Left cardiac atrium (tissue), 4 donors: ENCODE measurements around the gene MEDAG. TPM values are rescaled to one million over a fixed set of nuclear protein-coding genes. Genes with fewer than 3 reads are reported as not detected.
"Not testable (repeated sequence)": the region's sequence is repeated elsewhere in the genome, so short reads cannot be mapped to it uniquely, and the experiment has no call there.

ENCODE experiments used
- ATAC-seq, 2 donors: fragments of 200-7000 bp; cut with Tn5 transposase; one replicate each; pipeline ENCODE4 v1.9.1; 2020; ENCODE audit warnings: mild to moderate bottlenecking in 2 of 2, moderate library complexity in 2 of 2
- DNase-seq: peaks from one replicate; pipeline ENCODE4 v3.0.0-alpha.2; 2020
- intact Hi-C, 2 donors: fragments of 100-400 bp; cut with DNase I; formaldehyde crosslinking; loops; one replicate each; pipeline versions ENCODE4 v1.14.1 to v1.15.1; 2022 to 2023
- total RNA-seq, 2 donors: library from RNA; stranded (reverse); fragmentation: NEBNext Ultra II Directional; extraction: Animal tissue kit (Norgen Biotek cat#: 25700); gene quantifications; one replicate each; pipeline ENCODE4 v1.2.1, GENCODE V29; 2021
- donor health status: DM: no; HTN: yes; CAD: no.
- donor health status: DM: no; HTN: yes; CAD: no; lungs with severe emphysema.
- donor health status: DM: yes; HTN: yes; CAD: no.
- donor health status: Dilated cardiomyopathy.

Gene MEDAG
- total RNA-seq, 2 donors from 2014 or later: 9.6 to 36.7 TPM

- intact Hi-C loops: no loop called here
- ATAC-seq (peak; percentile 80 to 92), DNase-seq (peak; percentile 70)
Measured at GRCh38 chr13:30898678-30899241, 7.3 kb upstream of the MEDAG start.

GRCh38 chr13:30900436-30900835, 5.6 kb upstream of the MEDAG start:
- peak in 1 of 2 donors; percentile 49 for ATAC-seq
- intact Hi-C loops: no loop called here
- no peak for DNase-seq

- ATAC-seq: no peak
Measured at GRCh38 chr13:30900952-30901749, 4.9 kb upstream of the MEDAG start.

GRCh38 chr13:30904043-30904442, 2.0 kb upstream of the MEDAG start:
- ATAC-seq: no peak
- DNase-seq: no peak
- intact Hi-C loops: no loop called here

More at GRCh38 chr13:30900952-30901749, 4.9 kb upstream of the MEDAG start:
- DNase-seq: no peak
- intact Hi-C loops: no loop called here

GRCh38 chr13:30906411-30907051, 460 bp downstream of the MEDAG start:
- DNase-seq (peak; percentile 32), ATAC-seq (peak; percentile 29 to 38)
- intact Hi-C loops: no loop called here

GRCh38 chr13:30907121-30907861, 1.2 kb downstream of the MEDAG start:
- peak; percentile 5 to 16 for ATAC-seq
- intact Hi-C loops: no loop called here
- DNase-seq: no peak

- peak; percentile 63 to 73 for ATAC-seq
- intact Hi-C loops: no loop called here
- DNase-seq: peak; percentile 67
Measured at GRCh38 chr13:30908416-30908980, 2.4 kb downstream of the MEDAG start.

GRCh38 chr13:30910676-30911075, 4.6 kb downstream of the MEDAG start:
- intact Hi-C loops: no loop called here
- no peak for ATAC-seq
- DNase-seq: no peak

GRCh38 chr13:30915691-30916541, 9.8 kb downstream of the MEDAG start:
- DNase-seq: no peak
- peak in 1 of 2 donors; percentile 17 for ATAC-seq
- intact Hi-C loops: no loop called here

GRCh38 chr13:30916991-30917390, 10.9 kb downstream of the MEDAG start:
- no peak for DNase-seq
- no peak for ATAC-seq
- intact Hi-C loops: no loop called here

GRCh38 chr13:30918662-30919405, 12.8 kb downstream of the MEDAG start:
- ATAC-seq (no peak), DNase-seq (no peak)
- intact Hi-C loops: no loop called here

GRCh38 chr13:30920162-30920909, 14.3 kb downstream of the MEDAG start:
- intact Hi-C loops: no loop called here
- no peak for DNase-seq
- ATAC-seq: no peak

GRCh38 chr13:30923418-30923817, 17.3 kb downstream of the MEDAG start:
- ATAC-seq: no peak
- intact Hi-C loops: no loop called here

GRCh38 chr13:30924721-30925120, 18.6 kb downstream of the MEDAG start:
- DNase-seq (no peak), ATAC-seq (no peak)
- intact Hi-C loops: no loop called here

More at GRCh38 chr13:30923418-30923817, 17.3 kb downstream of the MEDAG start:
- DNase-seq: no peak

- DNase-seq: no peak
- intact Hi-C loops: no loop called here
- ATAC-seq: no peak
Measured at GRCh38 chr13:30925429-30925828, 19.4 kb downstream of the MEDAG start.

GRCh38 chr13:30926781-30927180, 20.7 kb downstream of the MEDAG start:
- DNase-seq (no peak), ATAC-seq (no peak)
- intact Hi-C loops: no loop called here

- intact Hi-C loops, DNase-seq: not testable (repeated sequence)
- ATAC-seq: peak in 1 of 2 donors; percentile 15
Measured at GRCh38 chr13:30927188-30927587, 21.1 kb downstream of the MEDAG start.
